ENCODE data around the gene RALGPS1.

- TF ChIP-seq ZNF292 (CRISPR knock-in tag; IDR thresholded peaks at IDR 0.05; ENCODE audit: borderline replicate concordance, low read depth) (no peak), ZNF670 (CRISPR knock-in tag; IDR thresholded peaks at IDR 0.05; ENCODE audit: borderline replicate concordance) (no peak), ATF1 (CRISPR knock-in tag; IDR thresholded peaks at IDR 0.05) (no peak), HMG20A (CRISPR knock-in tag; IDR thresholded peaks at IDR 0.05; ENCODE audit: borderline replicate concordance) (no peak), CTCF (CRISPR knock-in tag; IDR thresholded peaks at IDR 0.05) (no peak), RORA (CRISPR knock-in tag; IDR thresholded peaks at IDR 0.05) (no peak), TOPORS (CRISPR knock-in tag; IDR thresholded peaks at IDR 0.05) (no peak), ARID4A (CRISPR knock-in tag; IDR thresholded peaks at IDR 0.05; ENCODE audit: borderline replicate concordance) (no peak)
Measured at GRCh38 chr9:126971261-126971660, 56.7 kb downstream of the RALGPS1 start.

Measured in HepG2 (cell line).